Measurements from ENCODE around the gene SPAG9. TPM values are rescaled to one million over a fixed set of nuclear protein-coding genes. Genes with fewer than 3 reads are reported as not detected.

Gene SPAG9
- total RNA-seq, 1 experiment from 2014 or later: 90.5 TPM

DNA sequence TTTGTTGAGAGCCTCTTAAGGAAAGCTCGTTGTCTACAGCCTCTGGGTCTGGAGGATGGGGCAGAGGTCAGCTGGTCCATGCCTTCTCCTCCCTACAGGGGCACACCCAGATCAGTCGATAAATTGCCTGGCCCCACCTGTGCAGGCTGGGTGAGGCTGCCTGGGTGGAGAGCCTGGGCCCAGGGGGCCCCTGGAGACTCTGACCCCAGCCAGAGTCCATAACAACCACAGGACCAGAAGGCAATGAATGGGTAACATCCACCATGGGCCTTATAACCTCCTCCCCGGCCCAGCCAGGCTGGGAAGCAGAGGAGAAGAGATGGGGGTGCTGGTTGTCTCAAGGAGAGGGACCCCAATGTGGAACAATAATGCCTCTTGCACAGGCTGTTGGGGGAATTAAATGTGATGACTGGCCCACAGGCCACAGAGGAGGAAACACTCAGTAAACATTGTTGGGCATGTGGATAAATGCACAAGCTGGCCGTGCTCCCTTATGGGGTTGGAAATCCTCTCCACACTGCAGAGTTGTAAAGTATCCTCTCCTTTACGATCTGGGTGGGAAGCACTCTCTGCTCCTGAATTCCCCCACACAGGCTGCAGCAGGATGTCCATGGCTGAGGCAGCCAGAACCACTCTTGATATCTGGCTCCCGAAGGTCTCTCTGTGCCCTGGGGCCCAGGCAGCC is 197.8 kb downstream of the SPAG9 start:
- no peak overlapping the region for H3K9ac ChIP-seq (ENCODE audit: low read length)
- intact Hi-C loops (cut with micrococcal nuclease): no loop called here
- no peak overlapping the region for H3K27ac ChIP-seq (ENCODE audit: low read length)
- ChIA-PET CTCF (no interaction called here), POLR2A (ENCODE audit: unreplicated experiment) (no interaction called here)
- BruUV-seq (replicated peaks): no TSS peak
- DNase-seq (no peak), ATAC-seq (no peak)
- H4K20me1 ChIP-seq (ENCODE audit: low read length): no peaks in the 10 kb centered on the region
- H3K79me2 ChIP-seq (ENCODE audit: low read length): no peaks in the 10 kb centered on the region
- TF ChIP-seq, protein P1, sequence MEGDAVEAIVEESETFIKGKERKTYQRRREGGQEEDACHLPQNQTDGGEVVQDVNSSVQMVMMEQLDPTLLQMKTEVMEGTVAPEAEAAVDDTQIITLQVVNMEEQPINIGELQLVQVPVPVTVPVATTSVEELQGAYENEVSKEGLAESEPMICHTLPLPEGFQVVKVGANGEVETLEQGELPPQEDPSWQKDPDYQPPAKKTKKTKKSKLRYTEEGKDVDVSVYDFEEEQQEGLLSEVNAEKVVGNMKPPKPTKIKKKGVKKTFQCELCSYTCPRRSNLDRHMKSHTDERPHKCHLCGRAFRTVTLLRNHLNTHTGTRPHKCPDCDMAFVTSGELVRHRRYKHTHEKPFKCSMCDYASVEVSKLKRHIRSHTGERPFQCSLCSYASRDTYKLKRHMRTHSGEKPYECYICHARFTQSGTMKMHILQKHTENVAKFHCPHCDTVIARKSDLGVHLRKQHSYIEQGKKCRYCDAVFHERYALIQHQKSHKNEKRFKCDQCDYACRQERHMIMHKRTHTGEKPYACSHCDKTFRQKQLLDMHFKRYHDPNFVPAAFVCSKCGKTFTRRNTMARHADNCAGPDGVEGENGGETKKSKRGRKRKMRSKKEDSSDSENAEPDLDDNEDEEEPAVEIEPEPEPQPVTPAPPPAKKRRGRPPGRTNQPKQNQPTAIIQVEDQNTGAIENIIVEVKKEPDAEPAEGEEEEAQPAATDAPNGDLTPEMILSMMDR (conservative IDR thresholded peaks at IDR 0.05; ENCODE audit: low read depth, low read length): no peak
- TF ChIP-seq EZH2phosphoT487 (IDR thresholded peaks at IDR 0.05; ENCODE audit: borderline replicate concordance, low read length): no peak
- TF ChIP-seq EZH2 (IDR thresholded peaks at IDR 0.05; ENCODE audit: low read length, unreplicated experiment): no peak
- no peaks in the 10 kb centered on the region for H3K9me2 ChIP-seq (replicated peaks; ENCODE audit: low read length)
- no peaks in the 10 kb centered on the region for H3K27me3 ChIP-seq (ENCODE audit: low read length)
- no peaks in the 10 kb centered on the region for H3K9me3 ChIP-seq (ENCODE audit: low read length)
- no peak overlapping the region for H2AFZ ChIP-seq (ENCODE audit: low read length)
- H3F3A ChIP-seq (ENCODE audit: low read length, unreplicated experiment): no peaks in the 10 kb centered on the region
- no peaks in the 10 kb centered on the region for H3K36me3 ChIP-seq (ENCODE audit: low read depth, low read length)
- no peak overlapping the region for H3K4me3 ChIP-seq (ENCODE audit: low read length)
- H3K4me2 ChIP-seq (ENCODE audit: low read length): no peak overlapping the region
- H3K4me1 ChIP-seq (ENCODE audit: insufficient read depth, low read length): peaks cover 13% of the 10 kb centered on the region

- no peak for ATAC-seq
- POLR2A ChIA-PET (ENCODE audit: unreplicated experiment): no interaction called here
Measured at GRCh38 chr17:50922107-50922506, 198.6 kb downstream of the SPAG9 start.

More at GRCh38 chr17:50922107-50922506, 198.6 kb downstream of the SPAG9 start:
- Histone ChIP-seq H2AFZ (ENCODE audit: low read length) (no peak overlapping the region), H3K36me3 (ENCODE audit: low read depth, low read length) (no peaks in the 10 kb centered on the region), H3K27me3 (ENCODE audit: low read length) (no peaks in the 10 kb centered on the region), H3K9ac (ENCODE audit: low read length) (no peak overlapping the region), H4K20me1 (ENCODE audit: low read length) (no peaks in the 10 kb centered on the region), H3K4me3 (ENCODE audit: low read length) (no peak overlapping the region), H3K9me2 (replicated peaks; ENCODE audit: low read length) (no peaks in the 10 kb centered on the region), H3K79me2 (ENCODE audit: low read length) (no peaks in the 10 kb centered on the region), H3K4me1 (ENCODE audit: insufficient read depth, low read length) (peaks cover 13% of the 10 kb centered on the region), H3K4me2 (ENCODE audit: low read length) (no peak overlapping the region), H3F3A (ENCODE audit: low read length, unreplicated experiment) (no peaks in the 10 kb centered on the region), H3K9me3 (ENCODE audit: low read length) (no peaks in the 10 kb centered on the region), H3K27ac (ENCODE audit: low read length) (no peak overlapping the region)
- no peak for DNase-seq
- TF ChIP-seq EZH2phosphoT487 (IDR thresholded peaks at IDR 0.05; ENCODE audit: borderline replicate concordance, low read length): no peak
- TF ChIP-seq, protein P1 (conservative IDR thresholded peaks at IDR 0.05; ENCODE audit: low read depth, low read length): no peak
- TF ChIP-seq EZH2 (IDR thresholded peaks at IDR 0.05; ENCODE audit: low read length, unreplicated experiment): no peak
- intact Hi-C loops (cut with micrococcal nuclease): no loop called here
- CTCF ChIA-PET: no interaction called here
- no TSS peak for BruUV-seq (replicated peaks)
